ENCODE results near the gene ALPK3.
"Not testable (repeated sequence)": the region's sequence is repeated elsewhere in the genome, so short reads cannot be mapped to it uniquely, and the experiment has no call there.

The ALPK3 gene

DNA sequence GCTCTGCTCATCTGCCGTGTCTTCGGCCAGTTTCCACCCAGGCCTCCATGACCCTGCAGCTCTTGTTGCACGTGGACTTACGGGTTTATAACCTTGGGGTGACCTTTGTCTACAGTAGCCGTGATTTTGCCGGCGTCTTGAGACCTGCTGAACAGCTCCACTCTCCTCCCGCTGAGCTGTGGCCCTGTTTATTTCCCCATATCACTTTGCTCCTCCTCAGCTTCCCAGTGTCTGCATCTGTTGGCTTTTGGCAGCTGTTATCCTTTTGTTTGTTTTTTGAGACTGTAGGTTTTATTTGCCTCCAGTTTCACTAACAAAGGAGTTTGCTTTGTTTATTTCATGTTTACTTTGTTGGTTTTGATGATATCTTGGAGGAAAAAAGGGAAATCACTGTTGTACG lies 38.0 kb downstream of the ALPK3 start:
- no peak for DNase-seq

DNA sequence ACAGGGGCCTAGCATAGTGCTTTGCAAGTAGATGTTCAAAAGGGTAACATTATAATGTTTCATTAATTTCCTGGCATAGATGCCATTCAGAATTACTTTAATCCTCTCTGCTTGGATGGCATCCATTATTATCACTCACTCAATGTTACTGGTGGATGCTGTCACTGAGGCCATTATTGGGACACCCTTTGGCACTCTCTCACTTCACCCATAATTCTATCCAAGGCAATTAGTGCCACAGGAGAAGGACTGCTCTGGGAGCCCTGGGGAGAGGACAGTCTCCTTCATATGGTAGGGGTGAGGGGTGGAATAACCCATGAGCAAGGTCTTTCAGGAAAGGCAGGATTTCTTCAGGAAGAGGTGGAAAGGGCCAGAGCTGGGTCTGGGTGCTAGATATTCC lies 38.6 kb downstream of the ALPK3 start:
- DNase-seq: no peak

DNA sequence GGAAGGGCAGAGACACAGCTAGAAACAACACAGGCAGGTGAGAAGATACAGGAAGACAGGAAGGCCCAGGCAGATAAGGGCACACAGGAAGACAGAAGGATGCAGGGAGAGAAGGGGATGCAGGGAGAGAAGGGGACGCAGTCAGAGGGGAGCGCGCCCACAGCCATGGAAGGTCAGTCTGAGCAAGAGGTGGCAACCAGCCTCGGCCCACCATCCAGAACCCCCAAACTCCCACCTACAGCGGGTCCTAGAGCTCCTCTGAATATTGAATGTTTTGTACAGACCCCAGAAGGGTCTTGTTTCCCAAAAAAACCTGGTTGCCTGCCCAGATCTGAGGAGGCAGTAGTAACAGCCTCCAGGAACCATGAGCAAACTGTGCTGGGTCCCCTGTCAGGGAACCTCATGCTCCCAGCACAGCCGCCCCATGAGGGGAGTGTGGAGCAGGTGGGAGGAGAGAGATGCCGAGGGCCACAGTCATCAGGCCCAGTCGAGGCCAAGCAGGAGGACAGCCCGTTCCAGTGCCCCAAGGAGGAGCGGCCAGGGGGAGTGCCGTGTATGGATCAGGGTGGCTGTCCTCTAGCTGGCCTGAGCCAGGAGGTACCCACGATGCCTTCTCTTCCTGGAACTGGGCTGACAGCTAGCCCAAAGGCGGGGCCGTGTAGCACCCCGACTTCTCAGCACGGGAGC lies 39.7 kb downstream of the ALPK3 start:
- no peak for DNase-seq

DNA sequence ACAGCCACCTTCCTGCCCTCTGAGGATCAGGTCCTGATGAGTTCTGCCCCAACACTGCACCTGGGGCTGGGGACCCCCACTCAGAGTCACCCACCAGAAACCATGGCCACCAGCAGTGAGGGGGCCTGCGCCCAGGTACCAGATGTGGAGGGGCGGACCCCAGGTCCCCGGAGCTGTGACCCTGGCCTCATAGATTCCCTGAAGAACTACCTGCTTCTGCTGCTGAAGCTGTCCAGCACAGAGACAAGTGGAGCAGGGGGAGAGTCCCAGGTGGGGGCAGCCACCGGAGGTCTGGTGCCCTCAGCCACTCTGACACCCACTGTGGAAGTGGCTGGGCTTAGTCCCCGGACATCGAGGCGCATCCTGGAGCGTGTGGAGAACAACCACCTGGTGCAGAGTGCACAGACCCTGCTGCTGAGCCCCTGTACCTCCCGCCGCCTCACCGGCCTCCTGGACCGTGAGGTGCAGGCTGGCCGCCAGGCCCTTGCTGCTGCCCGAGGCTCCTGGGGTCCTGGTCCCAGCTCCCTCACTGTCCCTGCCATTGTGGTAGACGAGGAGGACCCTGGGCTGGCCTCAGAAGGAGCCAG lies 40.4 kb downstream of the ALPK3 start:
- DNase-seq: no peak

DNA sequence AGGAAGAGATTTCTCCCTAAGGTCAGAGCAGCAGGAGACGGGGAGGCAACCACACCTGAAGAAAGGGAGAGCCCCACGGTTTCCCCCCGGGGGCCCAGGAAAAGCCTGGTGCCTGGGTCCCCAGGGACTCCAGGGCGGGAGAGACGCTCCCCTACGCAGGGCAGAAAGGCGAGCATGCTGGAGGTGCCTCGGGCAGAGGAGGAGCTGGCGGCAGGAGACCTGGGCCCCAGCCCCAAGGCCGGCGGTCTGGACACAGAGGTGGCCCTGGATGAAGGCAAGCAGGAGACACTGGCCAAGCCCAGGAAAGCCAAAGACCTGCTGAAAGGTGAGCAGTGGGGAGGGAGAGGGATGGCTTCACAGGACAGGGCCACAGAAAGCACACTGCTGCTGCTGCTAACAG lies 41.1 kb downstream of the ALPK3 start:
- DNase-seq: no peak

DNA sequence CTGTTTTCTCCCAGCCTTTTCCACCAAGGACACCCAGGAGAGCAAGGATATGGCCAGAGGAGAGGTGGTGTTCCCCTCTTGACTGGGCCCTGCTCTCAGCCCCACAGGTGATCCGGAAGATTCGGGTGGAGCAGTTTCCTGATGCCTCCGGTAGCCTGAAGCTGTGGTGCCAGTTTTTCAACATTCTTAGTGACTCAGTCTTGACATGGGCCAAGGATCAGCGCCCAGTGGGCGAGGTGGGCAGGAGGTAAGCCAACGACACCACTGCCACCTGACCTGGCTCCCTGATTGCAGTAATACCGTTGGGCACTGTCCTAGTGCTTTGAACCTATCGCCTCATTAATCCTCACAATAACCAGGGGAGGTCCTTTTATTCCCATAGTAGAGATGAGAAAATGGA lies 42.0 kb downstream of the ALPK3 start:
- DNase-seq: no peak

DNA sequence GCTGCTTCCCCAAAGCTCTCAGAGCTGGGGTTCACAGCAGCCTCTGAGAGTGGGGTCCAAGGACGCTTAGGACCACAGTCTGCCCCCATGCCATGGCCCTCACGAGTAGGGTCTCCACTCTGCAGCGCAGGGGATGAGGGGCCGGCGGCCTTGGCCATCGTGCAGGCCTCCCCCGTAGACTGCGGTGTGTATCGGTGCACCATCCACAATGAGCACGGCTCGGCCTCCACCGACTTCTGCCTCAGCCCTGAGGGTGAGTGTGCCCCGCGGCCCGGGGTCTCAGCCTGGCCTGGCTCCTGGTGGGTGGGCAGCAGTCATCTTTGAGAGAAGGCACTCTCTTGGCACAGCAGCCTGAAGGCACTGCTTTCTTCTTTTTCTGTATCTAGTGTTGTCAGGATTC lies 42.5 kb downstream of the ALPK3 start:
- no peak for DNase-seq

DNA sequence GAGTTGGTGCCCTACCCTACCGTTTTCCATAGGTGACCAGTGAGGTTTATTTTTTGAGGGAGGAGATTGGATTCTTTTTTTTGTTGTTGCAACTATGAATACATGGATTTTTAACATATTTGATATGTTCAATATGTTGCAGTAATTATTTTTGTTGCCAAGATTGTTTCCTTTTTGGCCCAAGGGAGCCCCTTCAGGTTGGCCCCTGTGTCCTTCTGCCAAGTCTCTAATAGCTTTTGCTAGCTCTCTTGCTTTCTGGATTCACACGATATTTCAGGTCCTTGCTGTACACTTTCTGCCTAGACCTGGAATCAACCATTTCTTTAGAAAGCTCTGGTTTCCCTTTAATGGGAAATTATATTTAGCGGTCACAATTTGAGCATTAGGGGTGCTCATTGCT lies 44.6 kb downstream of the ALPK3 start:
- DNase-seq: no peak

DNA sequence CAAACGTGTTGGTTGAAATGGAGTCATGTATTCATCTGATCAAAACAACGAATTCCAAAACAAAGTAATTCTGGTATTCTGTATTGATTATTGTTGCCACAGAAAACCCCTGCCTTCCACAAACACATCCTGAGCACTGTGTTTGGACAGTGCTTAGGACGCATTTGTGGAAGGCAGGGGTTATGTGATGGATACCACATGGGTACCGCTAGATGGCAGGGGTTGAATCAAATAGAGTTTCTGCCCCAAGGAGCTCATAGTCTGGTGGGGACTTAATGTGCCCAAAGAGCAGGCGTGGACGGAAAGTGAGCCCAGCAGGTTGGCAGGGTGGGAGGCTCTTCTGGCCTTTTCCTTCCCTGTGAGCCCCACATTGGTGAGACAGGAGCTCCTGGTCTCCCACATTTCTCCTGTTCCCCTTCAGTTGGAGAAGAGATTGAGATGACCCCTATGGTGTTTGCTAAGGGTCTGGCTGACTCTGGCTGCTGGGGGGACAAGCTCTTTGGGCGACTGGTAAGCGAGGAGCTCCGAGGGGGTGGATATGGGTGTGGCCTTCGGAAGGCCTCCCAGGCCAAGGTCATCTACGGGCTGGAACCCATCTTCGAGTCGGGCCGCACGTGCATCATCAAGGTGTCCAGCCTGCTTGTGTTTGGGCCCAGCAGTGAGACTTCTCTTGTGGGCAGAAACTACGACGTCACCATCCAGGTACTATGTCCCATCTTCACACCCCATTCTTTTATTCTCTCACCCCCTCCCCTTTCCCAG lies 45.2 kb downstream of the ALPK3 start:
- no peak for DNase-seq

DNA sequence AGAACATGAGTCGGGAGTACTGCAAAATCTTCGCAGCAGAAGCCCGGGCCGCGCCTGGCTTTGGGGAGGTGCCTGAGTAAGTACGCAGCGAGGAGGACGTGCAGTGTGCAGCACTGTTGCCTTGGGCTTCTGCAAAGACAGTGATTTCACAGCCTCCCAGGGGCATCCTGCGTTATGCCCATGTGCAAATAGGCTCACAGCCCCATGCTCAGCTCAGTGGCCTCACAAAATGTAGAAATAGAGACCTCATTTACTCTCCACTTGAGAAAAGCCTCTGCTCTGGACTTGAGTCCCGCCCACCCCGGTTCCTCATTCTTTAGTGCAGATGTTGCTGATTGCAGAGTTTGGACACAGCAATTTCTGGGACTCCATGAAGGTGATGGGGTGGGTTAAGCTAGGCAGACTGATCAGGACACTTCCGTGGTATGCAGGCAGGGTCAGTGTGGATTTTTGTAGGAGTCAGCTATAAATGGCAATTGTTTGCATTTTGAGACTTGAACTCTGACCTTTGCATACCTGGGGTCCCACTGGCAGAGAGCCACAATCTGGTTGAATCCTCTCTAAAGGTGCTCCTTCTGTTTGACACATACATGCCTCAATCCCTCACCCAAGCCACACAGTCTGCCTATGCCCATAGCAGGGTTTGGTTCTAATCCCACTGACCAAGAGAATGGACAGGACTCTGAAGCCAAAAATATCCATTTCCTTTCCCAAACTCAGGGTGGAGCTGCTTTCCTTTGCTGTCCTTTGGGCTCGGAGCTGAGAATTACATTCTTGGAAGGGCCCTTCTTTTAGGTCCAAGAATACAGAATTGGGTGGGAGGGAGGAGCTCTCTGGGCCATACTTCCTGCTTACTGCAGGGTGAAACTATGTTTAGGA lies 46.6 kb downstream of the ALPK3 start:
- no peak for DNase-seq

DNA sequence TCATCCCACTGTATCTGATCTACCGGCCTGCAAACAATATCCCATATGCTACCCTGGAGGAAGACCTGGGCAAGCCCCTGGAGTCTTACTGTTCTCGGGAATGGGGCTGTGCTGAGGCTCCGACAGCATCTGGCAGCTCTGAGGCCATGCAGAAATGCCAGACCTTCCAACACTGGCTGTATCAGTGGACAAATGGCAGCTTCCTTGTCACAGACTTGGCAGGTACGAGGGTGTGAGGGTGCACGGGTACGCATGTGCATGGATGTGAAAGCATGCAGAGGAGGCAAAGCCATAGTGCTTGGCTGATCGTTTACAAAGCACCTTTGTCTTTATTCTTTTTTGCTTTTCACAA lies 47.3 kb downstream of the ALPK3 start:
- DNase-seq: no peak

DNA sequence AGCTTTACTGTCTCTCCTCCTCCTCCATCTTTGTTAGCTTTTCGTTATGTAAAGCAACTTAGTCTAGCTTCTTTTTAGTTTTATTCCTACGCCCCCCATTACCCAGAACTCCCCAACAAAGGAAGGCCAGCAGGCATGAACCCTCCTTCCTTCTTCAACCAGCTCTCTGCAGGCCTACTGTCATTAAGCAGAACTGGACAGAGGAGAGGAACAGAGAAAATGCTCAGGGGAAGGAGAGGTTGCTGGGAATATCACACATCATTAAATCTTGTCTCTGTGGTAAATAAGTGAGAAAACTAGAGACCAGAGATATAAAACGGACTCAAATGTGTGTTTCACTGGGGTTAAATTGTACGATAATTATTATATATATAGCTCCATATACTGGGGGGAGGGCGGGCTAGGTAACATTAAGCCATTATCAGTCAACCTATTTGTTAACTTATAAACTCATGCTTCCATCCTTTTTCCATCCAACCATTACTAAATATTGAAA lies 48.0 kb downstream of the ALPK3 start:
- DNase-seq: no peak

DNA sequence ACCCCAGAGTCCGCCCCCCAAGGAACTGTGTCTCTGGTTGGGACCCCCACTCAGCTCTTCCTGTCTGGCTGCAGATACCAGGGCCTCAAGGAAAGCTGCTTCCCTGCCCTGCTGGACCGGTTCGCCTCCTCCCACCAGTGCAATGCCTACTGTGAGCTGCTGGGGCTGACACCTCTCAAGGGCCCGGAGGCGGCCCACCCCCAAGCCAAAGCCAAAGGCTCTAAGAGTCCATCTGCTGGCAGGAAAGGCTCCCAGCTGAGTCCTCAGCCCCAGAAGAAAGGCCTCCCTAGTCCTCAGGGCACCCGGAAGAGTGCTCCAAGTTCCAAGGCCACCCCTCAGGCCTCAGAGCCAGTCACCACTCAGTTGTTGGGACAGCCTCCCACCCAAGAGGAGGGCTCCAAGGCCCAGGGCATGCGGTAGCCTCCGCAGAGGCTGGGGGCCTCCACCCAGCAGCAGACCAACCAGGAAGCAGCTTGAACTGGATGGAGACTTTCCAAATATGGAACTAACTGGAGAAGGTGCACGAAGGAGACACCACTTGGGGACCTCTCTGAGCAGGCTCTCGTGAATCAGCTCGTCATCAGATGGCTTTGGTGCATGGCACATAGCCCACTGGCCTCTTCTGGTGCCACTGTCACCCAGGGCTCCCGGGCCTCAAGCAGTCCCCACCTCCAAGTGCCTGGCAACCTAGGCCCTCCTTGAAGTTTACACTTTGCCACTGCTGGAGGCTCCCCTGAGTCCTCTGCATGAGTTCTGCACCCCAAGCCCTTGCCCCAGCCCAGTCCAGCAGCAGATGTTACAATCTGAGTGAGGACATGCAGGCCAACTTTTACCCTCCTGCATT lies 51.1 kb downstream of the ALPK3 start:
- no peak for DNase-seq

DNA sequence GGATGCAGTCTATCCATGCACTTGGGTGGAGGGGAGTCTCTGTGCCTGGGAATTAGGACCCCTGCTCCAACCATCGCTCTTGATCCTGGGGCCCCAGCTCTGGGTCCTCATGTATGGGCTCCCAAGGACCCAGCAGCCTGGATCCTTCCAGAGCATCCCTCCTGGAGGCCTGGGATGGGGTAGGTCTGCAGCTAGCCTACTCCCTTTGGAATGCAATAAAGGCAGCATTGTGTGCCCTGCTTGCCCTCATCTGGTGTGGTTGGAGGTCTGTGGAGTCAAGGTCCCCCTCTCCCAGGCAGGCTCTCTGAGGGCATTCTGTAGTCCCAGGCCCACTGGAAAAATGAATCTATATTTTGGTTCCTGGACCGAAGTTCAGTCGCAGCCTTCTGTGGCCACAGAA lies 52.4 kb downstream of the ALPK3 start:
- DNase-seq: no peak

DNA sequence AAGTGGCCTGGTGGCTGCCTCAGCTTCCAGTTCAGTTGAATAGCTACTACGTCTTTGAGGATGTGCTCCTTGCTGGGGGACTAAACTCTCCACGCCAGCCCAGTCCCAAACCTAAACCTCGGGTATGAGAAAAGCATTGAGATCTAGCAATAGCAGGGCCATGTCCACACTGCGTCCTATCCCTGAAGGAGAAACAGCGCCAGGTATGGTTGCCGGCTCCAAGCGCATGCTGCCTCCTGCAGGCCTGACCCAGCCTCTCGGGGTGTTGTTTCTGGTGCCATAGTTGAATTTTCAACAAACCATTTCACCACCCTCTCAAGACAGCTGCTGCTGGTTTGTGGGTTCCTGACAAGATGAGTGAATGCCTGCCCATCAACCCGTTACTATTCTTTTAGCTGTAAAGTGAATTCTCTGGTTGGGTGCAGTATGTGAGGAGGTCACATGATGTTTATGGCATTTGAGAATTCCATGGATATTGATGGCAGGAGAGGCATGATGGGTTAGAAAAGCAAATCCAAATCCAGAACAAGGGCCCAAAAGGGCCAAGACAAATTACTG lies 54.4 kb downstream of the ALPK3 start:
- no peak for DNase-seq

DNA sequence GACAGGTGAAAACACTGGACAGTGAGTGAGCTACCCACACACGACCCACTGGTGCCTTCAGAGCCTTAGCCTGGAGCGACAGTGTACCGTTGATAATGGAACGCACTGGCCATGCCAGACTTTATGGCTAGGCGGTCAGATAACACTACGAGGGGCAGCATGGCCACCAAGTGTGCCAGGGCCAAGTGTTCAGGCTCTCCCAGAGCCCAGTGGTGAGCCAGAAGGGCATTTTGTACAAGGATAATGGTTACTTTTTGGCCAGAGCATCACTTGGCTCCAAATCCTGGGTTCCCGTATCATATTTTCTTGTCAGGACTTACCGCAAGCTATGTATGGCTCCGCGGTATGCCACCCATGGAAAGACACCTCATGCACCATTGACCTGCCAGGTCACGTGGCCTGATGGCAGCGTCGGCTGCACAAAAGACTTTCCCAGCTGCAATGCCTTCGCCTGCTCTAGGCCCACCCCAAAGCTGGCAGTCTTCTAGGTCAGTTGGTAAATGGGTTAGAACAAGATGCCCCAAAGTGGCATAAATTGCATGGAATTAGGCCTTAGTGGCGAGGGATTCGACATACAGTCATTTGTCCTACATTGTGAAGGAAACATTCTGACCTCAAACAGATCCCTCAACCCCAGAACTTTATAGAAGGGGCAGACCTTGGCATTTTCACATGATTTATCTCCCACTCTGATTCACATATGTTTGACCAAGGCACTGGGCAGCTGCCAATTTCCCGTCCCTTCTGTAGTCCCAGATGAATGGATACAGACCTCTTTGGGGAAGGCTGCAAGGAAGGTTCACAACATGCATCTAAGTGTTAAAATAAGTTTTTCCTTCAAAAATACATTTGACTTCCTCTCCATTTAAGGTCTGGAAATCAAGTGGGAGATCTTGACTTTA lies 55.1 kb downstream of the ALPK3 start:
- DNase-seq: no peak

DNA sequence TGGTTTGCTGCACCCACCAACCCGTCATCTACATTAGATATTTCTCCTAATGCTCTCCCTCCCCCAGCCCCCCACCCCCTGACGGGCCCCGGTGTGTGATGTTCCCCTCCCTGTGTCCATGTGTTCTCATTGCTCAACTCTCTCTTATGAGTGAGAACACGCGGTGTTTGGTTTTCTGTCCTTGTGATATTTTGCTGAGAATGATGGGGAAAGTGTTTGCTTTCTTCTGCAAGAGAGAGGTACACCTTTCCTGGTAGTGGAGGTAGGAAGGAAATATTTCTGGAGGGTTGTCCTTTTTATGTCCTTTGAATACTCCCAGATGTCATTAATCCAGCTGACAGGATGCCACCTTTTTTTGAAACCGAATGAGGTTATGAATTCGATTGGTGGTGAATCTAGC lies 56.8 kb downstream of the ALPK3 start:
- DNase-seq: no peak

DNA sequence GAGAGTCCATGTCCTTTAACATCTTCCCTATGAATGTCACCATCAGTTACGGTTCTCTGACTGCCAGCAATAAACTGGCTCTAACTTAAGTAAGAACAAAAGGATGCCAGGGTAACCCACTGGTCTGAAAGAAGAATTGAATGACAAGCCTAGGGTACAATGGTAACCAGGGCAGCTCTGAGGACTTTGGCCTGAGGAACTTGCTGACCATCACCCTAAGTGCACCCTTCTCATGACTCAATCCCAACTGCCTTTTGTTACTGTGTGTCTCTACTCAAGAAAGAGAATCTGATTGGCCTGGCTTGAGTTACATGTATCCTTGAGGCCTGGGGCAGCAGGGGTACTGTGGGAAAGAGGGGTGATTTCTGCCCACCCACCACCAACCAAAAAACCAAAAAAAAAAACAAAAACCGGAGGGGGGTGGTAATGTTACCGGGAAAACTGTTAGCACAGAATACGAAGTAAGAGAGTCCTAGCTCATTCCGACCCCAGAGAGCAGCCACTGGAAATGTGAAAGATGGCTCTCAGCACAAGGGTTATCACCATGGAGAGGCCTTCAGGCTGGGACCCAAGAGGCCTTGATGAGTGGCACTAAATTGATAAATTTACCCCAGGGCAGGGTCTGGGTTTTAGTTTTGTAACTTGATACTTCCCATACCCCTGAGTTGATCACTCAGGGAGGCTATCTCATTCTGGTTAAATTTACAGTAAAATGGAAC lies 58.0 kb downstream of the ALPK3 start:
- no peak for DNase-seq

DNA sequence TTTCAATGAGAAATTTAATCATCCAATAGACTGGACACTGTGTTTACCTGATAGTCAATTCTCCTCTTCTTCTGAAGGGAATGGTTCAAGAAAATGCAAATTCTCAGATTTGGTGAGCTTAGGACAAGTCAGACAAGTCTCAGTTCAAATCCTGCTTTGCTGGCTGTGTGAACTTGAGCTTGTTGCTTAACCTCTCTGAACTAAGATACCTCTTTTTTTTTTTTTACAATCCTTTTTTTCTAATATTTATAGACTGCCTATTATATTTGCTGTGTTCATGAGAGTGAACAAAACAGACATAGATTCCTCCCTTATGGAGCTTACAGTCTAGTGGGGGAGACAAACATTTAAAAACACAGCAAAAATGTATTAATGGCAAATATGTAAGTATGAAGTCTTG lies 59.1 kb downstream of the ALPK3 start:
- no peak for DNase-seq

DNA sequence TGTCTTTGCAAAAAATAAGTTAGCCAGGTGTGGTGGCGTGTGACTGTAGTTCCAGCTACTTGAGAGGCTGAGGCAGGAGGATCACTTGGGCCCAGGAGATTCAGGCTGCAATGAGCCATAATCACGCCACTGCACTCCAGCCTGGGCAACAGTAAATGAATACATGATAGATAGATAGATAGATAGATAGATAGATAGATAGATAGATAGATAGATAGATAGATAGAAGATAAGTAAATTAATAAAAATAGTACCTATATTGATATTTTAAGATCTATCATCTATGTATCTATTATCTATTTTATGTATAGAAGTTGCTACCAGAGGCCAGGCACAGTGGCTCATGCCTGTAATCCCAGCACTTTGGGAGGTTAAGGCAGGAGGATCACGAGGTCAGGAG lies 60.5 kb downstream of the ALPK3 start:
- not testable (repeated sequence) for DNase-seq

Measured in SIG-M5 (cell line).